HepG2 (cell line): ENCODE data around the gene DDX28. TPM values are rescaled to one million over a fixed set of nuclear protein-coding genes. Genes with fewer than 3 reads are reported as not detected.

Source experiments
- ASH2L ChIP-seq: fragments of 300-600, 200-600 bp; sonication (generic); IDR thresholded peaks from 2 replicates; pipeline ENCODE4 v1.7.0; 2017; ENCODE audit warnings: low read depth, mild to moderate bottlenecking, moderate library complexity, mixed read lengths, low read length; ENCODE audit not compliant: insufficient read length
- CBFB ChIP-seq: sonication (generic); formaldehyde crosslinking; IDR thresholded peaks from 2 replicates; pipeline ENCODE4 v1.4.0; 2020; ENCODE audit warnings: missing genetic modification reagents
- DZIP1 ChIP-seq: sonication (generic); formaldehyde crosslinking; IDR thresholded peaks from 2 replicates; pipeline ENCODE4 v1.5.0; 2020; ENCODE audit warnings: mild to moderate bottlenecking, missing genetic modification reagents
- ELF1 ChIP-seq: sonication (generic); formaldehyde crosslinking; IDR thresholded peaks from 2 replicates; pipeline ENCODE4 v1.4.0; 2020; ENCODE audit warnings: missing genetic modification reagents
- HDAC2 ChIP-seq: sonication (generic); formaldehyde crosslinking; IDR thresholded peaks from 2 replicates; pipeline ENCODE4 v1.4.0; 2020; ENCODE audit warnings: missing genetic modification reagents
- JARID2 ChIP-seq: sonication (generic); formaldehyde crosslinking; IDR thresholded peaks from 2 replicates; pipeline ENCODE4 v1.8.1; 2023; ENCODE audit warnings: missing genetic modification reagents, inconsistent platforms; ENCODE audit not compliant: insufficient replicate concordance
- NKX3-1 ChIP-seq: sonication (generic); formaldehyde crosslinking; IDR thresholded peaks from 2 replicates; pipeline ENCODE4 v1.5.0; 2020; ENCODE audit warnings: missing genetic modification reagents
- NR0B2 ChIP-seq: sonication (generic); formaldehyde crosslinking; IDR thresholded peaks from 2 replicates; pipeline ENCODE4 v1.4.0; 2020; ENCODE audit warnings: mild to moderate bottlenecking, missing genetic modification reagents
- RFX3 ChIP-seq: IDR thresholded peaks from 2 replicates; pipeline ENCODE4 v1.6.1; 2016; ENCODE audit warnings: missing biosample characterization, missing genetic modification reagents
- TEAD2 ChIP-seq: sonication (generic); formaldehyde crosslinking; IDR thresholded peaks from 2 replicates; pipeline ENCODE4 v1.9.0; 2021; ENCODE audit warnings: missing genetic modification reagents
- ZBTB44 ChIP-seq: sonication (generic); formaldehyde crosslinking; IDR thresholded peaks from 2 replicates; pipeline ENCODE4 v1.4.0; 2020; ENCODE audit warnings: missing genetic modification reagents
- ZNF160 ChIP-seq: sonication (generic); formaldehyde crosslinking; IDR thresholded peaks from 2 replicates; pipeline ENCODE4 v1.8.0; 2022; ENCODE audit warnings: mild to moderate bottlenecking, inconsistent platforms, missing genetic modification reagents
- ZNF552 ChIP-seq: sonication (generic); formaldehyde crosslinking; IDR thresholded peaks from 2 replicates; pipeline ENCODE4 v1.9.0; 2022; ENCODE audit warnings: missing genetic modification reagents, mild to moderate bottlenecking, borderline replicate concordance
- ZNF678 ChIP-seq: sonication (generic); formaldehyde crosslinking; IDR thresholded peaks from 2 replicates; pipeline ENCODE4 v1.4.0; 2020; ENCODE audit warnings: mild to moderate bottlenecking, missing genetic modification reagents
- ZNF761 ChIP-seq: sonication (generic); formaldehyde crosslinking; conservative IDR thresholded peaks from 2 replicates; pipeline ENCODE4 v1.4.0; 2020; ENCODE audit warnings: mild to moderate bottlenecking, missing genetic modification reagents
- ZNF792 ChIP-seq: IDR thresholded peaks from 2 replicates; pipeline ENCODE4 v1.6.1; 2016
- ZSCAN22 ChIP-seq: sonication (generic); formaldehyde crosslinking; IDR thresholded peaks from 2 replicates; pipeline ENCODE4 v1.4.0; 2020; ENCODE audit warnings: mild to moderate bottlenecking, missing genetic modification reagents
- polyA plus RNA-seq, 8 experiments: library from polyadenylated mRNA; depleted of rRNA in 3 of 8; stranded (reverse) in 7 of 8; unstranded in 1 of 8; fragments of >200 nt; fragmentation: Illumina TruSeq in 4 of 8; extraction: Trizol in 4 of 8; gene quantifications; 2 replicates each; pipeline versions ENCODE4 v1.2.1 to v1.2.3, GENCODE V29; 2011 to 2016; ENCODE audit warnings: low read depth in 4 of 8, missing spikeins in 1 of 8, mixed read lengths in 1 of 8; ENCODE audit not compliant: insufficient read depth in 1 of 8
- total RNA-seq, 5 experiments: library from RNA; depleted of rRNA; stranded (reverse); fragments of >200 nt; fragmentation: Illumina TruSeq; extraction: Trizol; gene quantifications; 2 replicates each; pipeline ENCODE4 v1.2.3, GENCODE V29; 2016; ENCODE audit warnings: low read depth in 1 of 5

Gene DDX28
- total and polyA plus RNA-seq, 2 of the 13 experiments (the other 11 are each of a cell fraction or from before 2014, with no cell fraction given) = 14.1 to 16.4 TPM

- TF ChIP-seq ELF1 (peak; percentile 29; the same call in 1 of the 2 replicates), NR0B2 (no peak), ZNF678 (CRISPR knock-in tag) (no peak), ZSCAN22 (CRISPR knock-in tag) (no peak), ZBTB44 (CRISPR knock-in tag) (no peak), ZNF160 (CRISPR knock-in tag) (0 out of 2 replicates have a peak, but pooled peaks have one; percentile 31), JARID2 (CRISPR knock-in tag) (peak; percentile 37), ZNF761 (CRISPR knock-in tag) (no peak), ZNF552 (CRISPR knock-in tag) (no peak), ASH2L (no peak), DZIP1 (CRISPR knock-in tag) (no peak), HDAC2 (peak; percentile 45; the same call in 1 of the 2 replicates), NKX3-1 (CRISPR knock-in tag) (no peak), CBFB (CRISPR knock-in tag) (no peak), ZNF792 (CRISPR knock-in tag) (peak; percentile 22; the same call in 1 of the 2 replicates), TEAD2 (CRISPR knock-in tag) (no peak), RFX3 (CRISPR knock-in tag) (no peak)
These were observed 35.4 kb downstream of the DDX28 start (continued) for GRCh38 chr16:67987460-67988160.
